K562 (cell line): ENCODE results near the gene PI4KA. TPM values are rescaled to one million over a fixed set of nuclear protein-coding genes. Genes with fewer than 3 reads are reported as not detected.

ENCODE experiments used
- ARHGAP35 ChIP-seq: fragments of 450-650 bp; IDR thresholded peaks from 2 replicates; pipeline ENCODE4 v1.6.1; 2018; ENCODE audit not compliant: partially characterized antibody
- CBFA2T3 ChIP-seq: fragments of 450-650 bp; IDR thresholded peaks from 2 replicates; pipeline ENCODE4 v1.6.1; 2017
- E2F1 ChIP-seq: sonication (generic); formaldehyde crosslinking; IDR thresholded peaks from 2 replicates; pipeline ENCODE4 v1.8.1; 2023; ENCODE audit warnings: mild to moderate bottlenecking, missing genetic modification reagents, moderate library complexity
- EZH2 ChIP-seq: IDR thresholded peaks from 2 replicates; pipeline ENCODE4 v1.6.1; 2012; ENCODE audit warnings: low read depth, mild to moderate bottlenecking, inconsistent platforms, low read length, borderline replicate concordance
- FOXM1 ChIP-seq, 2 experiments: fragments of 450-650 bp in 1 of 2; sonication (generic) in 1 of 2; formaldehyde crosslinking in 1 of 2; IDR thresholded peaks; 2 replicates each; pipeline versions ENCODE4 v1.6.1 to v1.9.0; 2017 to 2022; ENCODE audit warnings: low read depth in 2 of 2, mild to moderate bottlenecking in 2 of 2, missing genetic modification reagents in 1 of 2, moderate library complexity in 1 of 2
- HIVEP1 ChIP-seq: fragments of 250-450 bp; sonication (Bioruptor Pico); IDR thresholded peaks from 2 replicates; pipeline ENCODE4 v1.4.0; 2020; ENCODE audit warnings: mild to moderate bottlenecking
- HNRNPK ChIP-seq: fragments of 200-400 bp; formaldehyde crosslinking; IDR thresholded peaks from one replicate; pipeline ENCODE4 v1.6.1; 2018; ENCODE audit warnings: mild to moderate bottlenecking, low read depth, low read length; ENCODE audit not compliant: poor library complexity, severe bottlenecking
- IRF9 ChIP-seq: fragments of 450-650 bp; IDR thresholded peaks from 2 replicates; pipeline ENCODE4 v1.6.1; 2016; ENCODE audit warnings: missing biosample characterization, missing genetic modification characterization
- KDM2B ChIP-seq: fragments of 250-450 bp; sonication (Bioruptor Pico); IDR thresholded peaks from 2 replicates; pipeline ENCODE4 v1.8.0; 2021; ENCODE audit warnings: mild to moderate bottlenecking, moderate library complexity
- KLF16 ChIP-seq: IDR thresholded peaks from 2 replicates; pipeline ENCODE4 v1.6.1; 2016; ENCODE audit warnings: antibody characterized with exemption
- MECOM ChIP-seq: fragments of 250-450 bp; sonication (Bioruptor Pico); IDR thresholded peaks from 2 replicates; pipeline ENCODE4 v1.8.0; 2022; ENCODE audit warnings: inconsistent platforms
- MIER1 ChIP-seq: fragments of 450-650 bp; IDR thresholded peaks from 2 replicates; pipeline ENCODE4 v1.6.1; 2016; ENCODE audit warnings: antibody characterized with exemption, mild to moderate bottlenecking, low read depth
- NR2F6 ChIP-seq: fragments of 450-650 bp; formaldehyde crosslinking; IDR thresholded peaks from 2 replicates; pipeline ENCODE4 v1.4.0; 2020; ENCODE audit warnings: mild to moderate bottlenecking
- PHF21A ChIP-seq: fragments of 450-650 bp; IDR thresholded peaks from 2 replicates; pipeline ENCODE4 v1.6.1; 2017; ENCODE audit warnings: low read depth, borderline replicate concordance
- POLR2B ChIP-seq: fragments of 450-650 bp; IDR thresholded peaks from 2 replicates; pipeline ENCODE4 v1.6.1; 2018; ENCODE audit warnings: low read depth; ENCODE audit not compliant: partially characterized antibody
- SREBF1 ChIP-seq: fragments of 150-350 bp; IDR thresholded peaks from 2 replicates; pipeline ENCODE4 v1.6.1; 2014; ENCODE audit warnings: antibody characterized with exemption, low read depth, low read length, borderline replicate concordance
- TBL1XR1 ChIP-seq, 2 experiments: IDR thresholded peaks; 2 replicates each; pipeline ENCODE4 v1.6.1; 2012; ENCODE audit warnings: improper control_type of control experiment in 2 of 2, low read length in 2 of 2, mild to moderate bottlenecking in 1 of 2
- TFAM ChIP-seq: fragments of 250-450 bp; sonication (Bioruptor Pico); conservative IDR thresholded peaks from 2 replicates; pipeline ENCODE4 v1.5.0; 2021; ENCODE audit warnings: mild to moderate bottlenecking, moderate library complexity
- ZBTB1 ChIP-seq: sonication (generic); formaldehyde crosslinking; IDR thresholded peaks from 2 replicates; pipeline ENCODE4 v1.8.1; 2023; ENCODE audit warnings: missing genetic modification reagents, low read depth, mild to moderate bottlenecking, borderline replicate concordance
- ZNF511 ChIP-seq: sonication (generic); formaldehyde crosslinking; IDR thresholded peaks from 2 replicates; pipeline ENCODE4 v1.8.0; 2022; ENCODE audit warnings: mild to moderate bottlenecking, missing genetic modification reagents
- ZNF707 ChIP-seq: fragments of 250-450 bp; sonication (Bioruptor Pico); conservative IDR thresholded peaks from 2 replicates; pipeline ENCODE4 v1.8.0; 2022; ENCODE audit warnings: inconsistent platforms, mild to moderate bottlenecking, moderate library complexity
- polyA plus RNA-seq, 8 experiments: library from polyadenylated mRNA; depleted of rRNA in 4 of 8; stranded (reverse) in 5 of 8; unstranded in 3 of 8; fragments of >200 nt; fragmentation: Nextera tagmentation in 2 of 8; fragmentation: Illumina TruSeq in 1 of 8; extraction: Ambion mirVana in 2 of 8; extraction: Trizol in 1 of 8; gene quantifications; 2 replicates each; pipeline versions ENCODE4 v1.2.1 to v1.2.3, GENCODE V29; 2011 to 2014; ENCODE audit warnings: inconsistent platforms in 1 of 8, missing spikeins in 1 of 8
- total RNA-seq, 7 experiments: library from RNA; depleted of rRNA in 6 of 7; stranded (reverse); fragments of >200 nt in 6 of 7; fragmentation: Illumina TruSeq in 2 of 7; extraction: Trizol in 2 of 7; gene quantifications; 2 replicates each; pipeline versions ENCODE4 v1.2.1 to v1.2.3, GENCODE V29; 2011 to 2021; ENCODE audit warnings: low replicate concordance in 1 of 7
- TF ChIP-seq, protein P1 (sequence below): fragments of 250-450 bp; sonication (Bioruptor Pico); IDR thresholded peaks from 2 replicates; pipeline ENCODE4 v1.4.0; 2020; ENCODE audit warnings: mild to moderate bottlenecking, moderate library complexity

The PI4KA gene
- total and polyA plus RNA-seq, 9 of the 15 experiments (the other 6 are each of a cell fraction or from before 2014, with no cell fraction given), result 7.3 to 187 (median 84.7) TPM

DNA sequence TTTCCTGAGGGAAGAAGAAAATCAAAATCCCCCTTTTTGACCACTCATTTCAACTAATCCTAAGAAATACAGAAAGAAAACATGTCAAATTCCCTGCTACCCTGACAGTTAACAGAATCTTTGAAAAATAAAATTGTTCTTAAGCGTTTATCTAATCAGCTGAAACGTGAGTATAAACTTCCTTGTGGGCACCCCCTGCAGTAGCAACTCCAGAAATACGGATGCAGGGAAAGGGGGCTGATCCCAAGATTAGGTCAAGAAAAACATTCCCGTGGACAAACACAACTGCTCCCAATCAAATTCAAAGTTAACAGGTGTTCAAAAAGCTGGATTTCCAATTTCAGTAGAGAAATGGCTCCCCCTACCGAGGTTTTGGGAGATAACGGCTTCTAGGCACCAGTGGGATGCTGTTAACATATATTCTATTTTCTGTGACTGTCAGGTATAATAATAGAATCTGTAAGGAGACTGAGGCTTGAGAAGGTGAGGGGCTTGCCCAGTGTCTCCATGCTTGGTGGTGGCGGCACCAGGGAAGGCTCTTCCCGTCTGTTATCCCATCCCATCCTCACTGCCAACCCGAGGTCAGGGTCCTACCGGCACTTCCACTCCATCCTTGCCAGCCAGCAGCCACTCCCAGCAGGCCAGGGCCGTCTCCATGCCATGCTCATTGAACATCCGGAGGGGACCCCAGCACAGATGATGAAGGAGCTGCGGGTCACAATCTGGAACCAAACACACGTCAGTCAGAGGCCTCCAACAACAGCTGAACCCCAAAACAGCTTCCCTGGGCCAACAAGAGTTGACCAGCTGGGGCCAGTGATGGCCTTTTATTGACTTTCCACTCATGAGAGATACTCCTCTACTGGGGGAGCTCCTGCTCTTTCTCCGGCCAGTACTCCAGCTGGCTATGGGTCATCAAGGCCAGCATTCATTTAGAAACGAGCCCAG lies 116.7 kb downstream of the PI4KA start (continued):
- TF ChIP-seq, protein P1, sequence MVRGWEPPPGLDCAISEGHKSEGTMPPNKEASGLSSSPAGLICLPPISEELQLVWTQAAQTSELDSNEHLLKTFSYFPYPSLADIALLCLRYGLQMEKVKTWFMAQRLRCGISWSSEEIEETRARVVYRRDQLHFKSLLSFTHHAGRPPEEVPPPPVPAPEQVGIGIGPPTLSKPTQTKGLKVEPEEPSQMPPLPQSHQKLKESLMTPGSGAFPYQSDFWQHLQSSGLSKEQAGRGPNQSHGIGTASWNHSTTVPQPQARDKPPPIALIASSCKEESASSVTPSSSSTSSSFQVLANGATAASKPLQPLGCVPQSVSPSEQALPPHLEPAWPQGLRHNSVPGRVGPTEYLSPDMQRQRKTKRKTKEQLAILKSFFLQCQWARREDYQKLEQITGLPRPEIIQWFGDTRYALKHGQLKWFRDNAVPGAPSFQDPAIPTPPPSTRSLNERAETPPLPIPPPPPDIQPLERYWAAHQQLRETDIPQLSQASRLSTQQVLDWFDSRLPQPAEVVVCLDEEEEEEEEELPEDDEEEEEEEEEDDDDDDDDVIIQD (CRISPR knock-in tag), result no peak
- TF ChIP-seq ZBTB1 (CRISPR knock-in tag) (no peak; the same call in 1 of the 2 replicates), KDM2B (CRISPR knock-in tag) (no peak), E2F1 (CRISPR knock-in tag) (no peak), CBFA2T3 (no peak), TBL1XR1 (IDR thresholded peaks at IDR 0.05; ENCODE audit: low read length in 2 of 2) (peak in 1 of 2 experiments; percentile 61; a peak in 1 of 4 replicates), IRF9 (tag) (no peak), PHF21A (no peak), ZNF511 (no peak), MIER1 (no peak), SREBF1 (0 out of 2 replicates have a peak, but pooled peaks have one; percentile 19), ARHGAP35 (no peak), EZH2 (no peak), KLF16 (peak; percentile 63; the same call in 1 of the 2 replicates), MECOM (CRISPR knock-in tag) (no peak), ZNF707 (CRISPR knock-in tag) (no peak), FOXM1 (IDR thresholded peaks at IDR 0.05; ENCODE audit: low read depth) (peak; percentile 74; the same call in 1 of the 2 replicates), FOXM1 (CRISPR knock-in tag; IDR thresholded peaks at IDR 0.05; ENCODE audit: low read depth) (no peak), NR2F6 (CRISPR knock-in tag) (no peak), HNRNPK (no peak), HIVEP1 (CRISPR knock-in tag) (no peak), POLR2B (no peak), TFAM (CRISPR knock-in tag) (no peak)
